LNCaP clone FGC (cell line): Measurements from ENCODE around the gene MAP3K7.

ENCODE experiments used
- DNase-seq: peaks from one replicate; pipeline ENCODE4 v3.0.0-alpha.2; 2011; ENCODE audit warnings: low read depth
- H3K4me3 ChIP-seq: 2 replicates; pipeline ENCODE4 v1.5.1; 2011; ENCODE audit warnings: mild to moderate bottlenecking, low read depth, low read length, control low read depth
- TF ChIP-seq, protein P1 (sequence below): IDR thresholded peaks from 2 replicates; pipeline ENCODE4 v1.5.1; 2012; ENCODE audit warnings: mild to moderate bottlenecking; ENCODE audit not compliant: control insufficient read depth, insufficient read depth; ENCODE audit errors: extremely low read depth

The MAP3K7 gene

DNA sequence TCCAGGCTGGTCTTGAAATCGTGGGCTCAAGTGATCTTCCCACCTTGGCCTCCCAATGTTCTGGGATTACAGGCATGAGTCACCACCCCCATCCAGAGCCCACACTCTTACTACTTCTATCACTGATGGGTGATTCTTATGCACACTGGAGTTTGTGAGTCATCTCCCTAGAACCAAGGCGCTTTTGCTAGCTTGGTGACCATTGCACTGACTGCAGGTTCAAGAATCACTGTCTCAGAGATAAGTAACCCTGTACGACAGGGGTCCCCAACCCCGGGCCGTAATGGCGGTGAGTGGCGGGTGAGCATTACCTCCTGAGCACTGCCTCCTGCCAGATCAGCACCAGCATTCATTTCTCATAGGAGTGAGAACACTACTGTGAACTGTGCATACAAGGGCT lies 118.8 kb downstream of the MAP3K7 start:
- no peak overlapping the region for H3K4me3 ChIP-seq
- no peak for DNase-seq
- TF ChIP-seq, protein P1, sequence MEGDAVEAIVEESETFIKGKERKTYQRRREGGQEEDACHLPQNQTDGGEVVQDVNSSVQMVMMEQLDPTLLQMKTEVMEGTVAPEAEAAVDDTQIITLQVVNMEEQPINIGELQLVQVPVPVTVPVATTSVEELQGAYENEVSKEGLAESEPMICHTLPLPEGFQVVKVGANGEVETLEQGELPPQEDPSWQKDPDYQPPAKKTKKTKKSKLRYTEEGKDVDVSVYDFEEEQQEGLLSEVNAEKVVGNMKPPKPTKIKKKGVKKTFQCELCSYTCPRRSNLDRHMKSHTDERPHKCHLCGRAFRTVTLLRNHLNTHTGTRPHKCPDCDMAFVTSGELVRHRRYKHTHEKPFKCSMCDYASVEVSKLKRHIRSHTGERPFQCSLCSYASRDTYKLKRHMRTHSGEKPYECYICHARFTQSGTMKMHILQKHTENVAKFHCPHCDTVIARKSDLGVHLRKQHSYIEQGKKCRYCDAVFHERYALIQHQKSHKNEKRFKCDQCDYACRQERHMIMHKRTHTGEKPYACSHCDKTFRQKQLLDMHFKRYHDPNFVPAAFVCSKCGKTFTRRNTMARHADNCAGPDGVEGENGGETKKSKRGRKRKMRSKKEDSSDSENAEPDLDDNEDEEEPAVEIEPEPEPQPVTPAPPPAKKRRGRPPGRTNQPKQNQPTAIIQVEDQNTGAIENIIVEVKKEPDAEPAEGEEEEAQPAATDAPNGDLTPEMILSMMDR: no peak

DNA sequence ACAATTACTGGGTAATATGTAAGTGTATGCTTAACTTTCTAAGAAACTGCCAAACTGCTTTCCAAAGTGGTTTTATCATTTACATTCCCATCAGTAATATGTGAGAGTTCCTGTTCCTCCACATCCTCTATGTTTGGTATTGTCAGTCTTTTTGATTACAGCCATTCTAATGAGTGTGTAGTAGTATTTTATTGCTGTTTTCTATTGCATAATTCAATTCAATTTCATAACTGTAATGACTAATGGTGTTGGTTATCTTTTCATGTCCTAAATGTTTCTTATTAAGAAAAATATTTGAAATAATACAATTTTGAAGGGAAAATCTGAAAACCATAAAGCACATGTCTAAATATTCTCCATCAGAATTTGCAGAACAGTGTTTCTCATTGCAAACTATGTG lies 119.3 kb downstream of the MAP3K7 start:
- TF ChIP-seq, protein P1: no peak
- no peak for DNase-seq
- H3K4me3 ChIP-seq: no peak overlapping the region

DNA sequence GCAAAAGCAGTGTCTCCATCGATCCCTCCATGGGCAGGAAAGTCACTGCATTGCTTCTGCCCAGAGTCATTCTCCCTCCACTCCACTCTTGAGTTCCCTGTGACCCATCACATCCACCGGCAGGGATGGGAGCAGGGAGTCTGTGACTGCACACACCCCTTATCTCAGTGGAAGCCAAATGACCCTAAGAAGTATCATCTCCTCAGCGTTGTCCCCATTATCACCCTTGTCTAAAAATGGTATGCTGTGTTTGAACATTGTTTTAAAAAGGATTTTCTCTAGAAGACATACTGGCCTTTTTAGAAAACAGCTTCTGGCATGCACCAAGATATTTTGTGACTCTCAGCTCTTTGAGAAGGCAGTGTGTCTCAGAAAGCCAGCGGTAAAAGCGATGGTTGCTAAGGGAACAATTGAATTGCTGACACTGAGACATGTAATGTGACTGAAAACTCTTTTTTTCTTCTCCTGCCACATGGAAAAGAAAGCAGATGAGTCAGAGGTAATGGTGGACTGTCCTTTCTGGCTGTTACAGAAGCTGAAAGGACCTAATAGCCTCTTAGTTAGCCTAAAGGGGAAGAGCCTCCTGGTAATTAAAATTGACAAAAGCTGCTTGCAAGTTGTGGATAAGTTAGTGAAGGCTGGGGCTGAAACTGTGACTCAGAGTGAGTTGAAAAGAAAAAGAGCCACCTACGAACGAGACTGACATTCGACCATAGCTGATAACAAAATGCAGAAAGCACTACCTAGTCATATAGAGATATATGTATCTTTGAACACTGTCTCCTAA lies 120.5 kb downstream of the MAP3K7 start:
- H3K4me3 ChIP-seq: no peak overlapping the region
- DNase-seq: no peak
- TF ChIP-seq, protein P1: no peak

DNA sequence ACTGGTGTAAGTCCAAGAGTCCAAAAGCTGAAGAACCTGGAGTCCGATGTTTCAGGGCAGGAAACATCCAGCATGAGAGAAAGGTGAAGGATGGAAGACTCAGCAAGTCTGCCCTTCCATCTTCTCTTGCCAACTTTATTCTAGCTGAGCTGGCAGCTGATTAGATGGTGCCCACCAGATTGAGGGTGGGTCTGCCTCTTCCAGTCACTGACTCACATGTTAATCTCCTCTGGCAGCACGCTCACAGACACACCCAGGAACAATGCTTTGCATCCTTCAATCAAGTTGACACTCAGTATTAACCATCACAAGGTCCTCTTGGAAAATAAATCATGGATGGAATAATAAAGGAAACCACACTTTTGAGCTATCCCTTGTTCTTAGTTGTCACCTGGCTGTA lies 121.2 kb downstream of the MAP3K7 start:
- no peak overlapping the region for H3K4me3 ChIP-seq
- no peak for DNase-seq
- TF ChIP-seq, protein P1: no peak

DNA sequence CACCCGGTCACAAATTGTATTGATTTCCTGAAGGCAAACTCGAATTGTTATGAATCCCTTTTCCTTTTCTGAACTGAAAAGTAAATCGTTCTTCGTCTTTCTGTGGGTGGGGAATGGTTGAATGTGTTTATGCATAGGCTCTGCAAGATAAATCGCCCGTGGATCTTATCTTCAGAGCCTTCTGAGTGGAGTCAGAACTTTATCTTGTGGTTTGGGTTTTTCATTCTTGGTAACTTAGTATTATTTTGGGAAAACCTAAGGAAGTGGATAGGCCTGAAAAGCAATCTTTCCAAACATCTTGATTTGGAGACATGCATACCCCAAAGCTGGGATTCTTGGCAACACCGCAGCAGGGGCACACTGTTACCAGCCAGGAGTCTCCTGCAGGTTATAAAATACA lies 122.4 kb downstream of the MAP3K7 start:
- TF ChIP-seq, protein P1: no peak
- H3K4me3 ChIP-seq: no peak overlapping the region
- DNase-seq: no peak

DNA sequence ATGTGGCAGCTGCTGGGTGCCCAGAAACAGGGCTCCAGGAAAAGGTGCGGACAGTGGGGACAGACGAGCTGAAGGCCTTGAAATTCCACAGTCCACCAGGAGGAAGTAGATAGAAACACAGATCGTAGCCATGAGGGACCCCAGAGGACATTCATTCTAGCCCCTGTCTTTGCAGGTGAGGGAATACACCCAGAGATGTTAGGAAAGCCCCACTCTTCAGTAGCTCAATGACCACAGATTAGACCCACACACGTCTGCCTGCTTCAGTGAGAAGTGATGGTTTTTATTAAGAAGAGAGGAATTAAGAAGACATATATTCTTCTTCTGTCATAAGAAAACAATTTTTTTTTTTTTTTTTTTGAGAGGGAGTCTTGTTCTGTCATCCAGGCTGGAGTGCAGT lies 123.0 kb downstream of the MAP3K7 start:
- TF ChIP-seq, protein P1: no peak
- no peak for DNase-seq
- H3K4me3 ChIP-seq: no peak overlapping the region
